HL-60 (cell line): ENCODE results near the gene PTPRN2.

Source experiments
- DNase-seq, 2 experiments: peaks; one replicate each; pipeline ENCODE4 v3.0.0-alpha.2; 2010 to 2020; ENCODE audit warnings: low read depth in 1 of 2, low spot score in 1 of 2
- H3K27ac ChIP-seq: fragments of 250-450 bp; sonication (Bioruptor Pico); replicated peaks from 2 replicates; pipeline ENCODE4 v1.5.1; 2020; ENCODE audit warnings: mild to moderate bottlenecking, moderate library complexity
- H3K27me3 ChIP-seq: fragments of 250-450 bp; sonication (Bioruptor Pico); 2 replicates; pipeline ENCODE4 v1.5.1; 2021; ENCODE audit warnings: mild to moderate bottlenecking, moderate library complexity; ENCODE audit not compliant: insufficient read depth, poor library complexity, severe bottlenecking
- H3K4me3 ChIP-seq: replicated peaks from 2 replicates; pipeline ENCODE4 v1.5.1; 2011; ENCODE audit warnings: mild to moderate bottlenecking, control low read depth, low read length; ENCODE audit not compliant: insufficient read depth
- GABPA ChIP-seq: IDR thresholded peaks from 2 replicates; pipeline ENCODE4 v1.6.1; 2012; ENCODE audit warnings: low read depth
- POLR2AphosphoS5 ChIP-seq: IDR thresholded peaks from 2 replicates; pipeline ENCODE4 v1.6.1; 2012; ENCODE audit warnings: low read depth
- SPI1 ChIP-seq: IDR thresholded peaks from 2 replicates; pipeline ENCODE4 v1.6.1; 2012; ENCODE audit warnings: low read depth, mild to moderate bottlenecking, borderline replicate concordance
- TF ChIP-seq, protein P1 (sequence below): IDR thresholded peaks from one replicate; pipeline ENCODE4 v1.5.1; 2011; ENCODE audit warnings: low read length, control low read depth, inconsistent platforms; ENCODE audit not compliant: insufficient read depth
- TF ChIP-seq, protein P2 (sequence below): IDR thresholded peaks from 2 replicates; pipeline ENCODE4 v1.6.1; 2012; ENCODE audit warnings: low read depth; ENCODE audit not compliant: insufficient replicate concordance

PTPRN2 gene

DNA sequence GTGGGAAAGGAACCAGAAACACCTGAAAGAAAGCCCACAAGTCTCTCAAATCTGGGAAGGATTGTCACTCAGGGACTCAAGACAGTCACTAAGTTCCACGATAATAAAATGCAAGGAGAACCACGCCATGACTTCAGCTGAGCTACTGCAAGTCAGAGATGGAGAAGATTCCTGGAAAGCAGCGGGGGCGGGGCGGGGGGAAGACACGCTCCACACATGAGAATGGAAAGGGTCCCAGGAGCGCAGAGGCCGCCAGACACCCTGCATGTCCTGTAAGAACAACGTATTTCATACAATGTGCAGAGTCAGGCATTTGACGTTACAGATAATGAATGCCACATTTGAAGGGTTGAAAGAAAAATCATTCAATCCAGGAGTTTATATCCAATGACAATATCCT is 448.1 kb downstream of the PTPRN2 start:
- no peak for DNase-seq

DNA sequence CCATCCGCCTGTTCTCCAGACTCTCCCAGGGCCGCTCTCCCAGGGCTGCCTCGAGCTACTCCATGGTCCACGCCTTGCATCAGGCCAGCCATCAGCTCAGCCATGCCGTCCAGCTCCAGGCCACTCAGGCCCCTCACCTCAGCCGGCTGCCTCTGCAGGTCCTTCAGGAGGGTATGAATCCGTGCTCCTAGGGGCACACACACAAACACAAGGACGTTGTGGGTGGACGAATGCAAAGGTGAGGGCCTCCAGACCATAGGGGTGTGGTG is 449.4 kb downstream of the PTPRN2 start:
- no peak overlapping the region for H3K27ac ChIP-seq
- DNase-seq, result no peak
- H3K4me3 ChIP-seq, result no peak overlapping the region
- H3K27me3 ChIP-seq, result no peaks in the 10 kb centered on the region
- TF ChIP-seq POLR2AphosphoS5, result no peak
- TF ChIP-seq, protein P1, sequence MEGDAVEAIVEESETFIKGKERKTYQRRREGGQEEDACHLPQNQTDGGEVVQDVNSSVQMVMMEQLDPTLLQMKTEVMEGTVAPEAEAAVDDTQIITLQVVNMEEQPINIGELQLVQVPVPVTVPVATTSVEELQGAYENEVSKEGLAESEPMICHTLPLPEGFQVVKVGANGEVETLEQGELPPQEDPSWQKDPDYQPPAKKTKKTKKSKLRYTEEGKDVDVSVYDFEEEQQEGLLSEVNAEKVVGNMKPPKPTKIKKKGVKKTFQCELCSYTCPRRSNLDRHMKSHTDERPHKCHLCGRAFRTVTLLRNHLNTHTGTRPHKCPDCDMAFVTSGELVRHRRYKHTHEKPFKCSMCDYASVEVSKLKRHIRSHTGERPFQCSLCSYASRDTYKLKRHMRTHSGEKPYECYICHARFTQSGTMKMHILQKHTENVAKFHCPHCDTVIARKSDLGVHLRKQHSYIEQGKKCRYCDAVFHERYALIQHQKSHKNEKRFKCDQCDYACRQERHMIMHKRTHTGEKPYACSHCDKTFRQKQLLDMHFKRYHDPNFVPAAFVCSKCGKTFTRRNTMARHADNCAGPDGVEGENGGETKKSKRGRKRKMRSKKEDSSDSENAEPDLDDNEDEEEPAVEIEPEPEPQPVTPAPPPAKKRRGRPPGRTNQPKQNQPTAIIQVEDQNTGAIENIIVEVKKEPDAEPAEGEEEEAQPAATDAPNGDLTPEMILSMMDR, result no peak
- TF ChIP-seq, protein P2, sequence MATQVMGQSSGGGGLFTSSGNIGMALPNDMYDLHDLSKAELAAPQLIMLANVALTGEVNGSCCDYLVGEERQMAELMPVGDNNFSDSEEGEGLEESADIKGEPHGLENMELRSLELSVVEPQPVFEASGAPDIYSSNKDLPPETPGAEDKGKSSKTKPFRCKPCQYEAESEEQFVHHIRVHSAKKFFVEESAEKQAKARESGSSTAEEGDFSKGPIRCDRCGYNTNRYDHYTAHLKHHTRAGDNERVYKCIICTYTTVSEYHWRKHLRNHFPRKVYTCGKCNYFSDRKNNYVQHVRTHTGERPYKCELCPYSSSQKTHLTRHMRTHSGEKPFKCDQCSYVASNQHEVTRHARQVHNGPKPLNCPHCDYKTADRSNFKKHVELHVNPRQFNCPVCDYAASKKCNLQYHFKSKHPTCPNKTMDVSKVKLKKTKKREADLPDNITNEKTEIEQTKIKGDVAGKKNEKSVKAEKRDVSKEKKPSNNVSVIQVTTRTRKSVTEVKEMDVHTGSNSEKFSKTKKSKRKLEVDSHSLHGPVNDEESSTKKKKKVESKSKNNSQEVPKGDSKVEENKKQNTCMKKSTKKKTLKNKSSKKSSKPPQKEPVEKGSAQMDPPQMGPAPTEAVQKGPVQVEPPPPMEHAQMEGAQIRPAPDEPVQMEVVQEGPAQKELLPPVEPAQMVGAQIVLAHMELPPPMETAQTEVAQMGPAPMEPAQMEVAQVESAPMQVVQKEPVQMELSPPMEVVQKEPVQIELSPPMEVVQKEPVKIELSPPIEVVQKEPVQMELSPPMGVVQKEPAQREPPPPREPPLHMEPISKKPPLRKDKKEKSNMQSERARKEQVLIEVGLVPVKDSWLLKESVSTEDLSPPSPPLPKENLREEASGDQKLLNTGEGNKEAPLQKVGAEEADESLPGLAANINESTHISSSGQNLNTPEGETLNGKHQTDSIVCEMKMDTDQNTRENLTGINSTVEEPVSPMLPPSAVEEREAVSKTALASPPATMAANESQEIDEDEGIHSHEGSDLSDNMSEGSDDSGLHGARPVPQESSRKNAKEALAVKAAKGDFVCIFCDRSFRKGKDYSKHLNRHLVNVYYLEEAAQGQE, result no peak
- no peak for TF ChIP-seq SPI1
- TF ChIP-seq GABPA, result no peak

More for the DNA sequence above, 448.1 kb downstream of the PTPRN2 start:
- TF ChIP-seq SPI1 (no peak), GABPA (no peak), POLR2AphosphoS5 (no peak)
- TF ChIP-seq, protein P2, result no peak
- TF ChIP-seq, protein P1, result no peak
- Histone ChIP-seq H3K4me3 (no peak overlapping the region), H3K27ac (no peak overlapping the region), H3K27me3 (no peaks in the 10 kb centered on the region)

DNA sequence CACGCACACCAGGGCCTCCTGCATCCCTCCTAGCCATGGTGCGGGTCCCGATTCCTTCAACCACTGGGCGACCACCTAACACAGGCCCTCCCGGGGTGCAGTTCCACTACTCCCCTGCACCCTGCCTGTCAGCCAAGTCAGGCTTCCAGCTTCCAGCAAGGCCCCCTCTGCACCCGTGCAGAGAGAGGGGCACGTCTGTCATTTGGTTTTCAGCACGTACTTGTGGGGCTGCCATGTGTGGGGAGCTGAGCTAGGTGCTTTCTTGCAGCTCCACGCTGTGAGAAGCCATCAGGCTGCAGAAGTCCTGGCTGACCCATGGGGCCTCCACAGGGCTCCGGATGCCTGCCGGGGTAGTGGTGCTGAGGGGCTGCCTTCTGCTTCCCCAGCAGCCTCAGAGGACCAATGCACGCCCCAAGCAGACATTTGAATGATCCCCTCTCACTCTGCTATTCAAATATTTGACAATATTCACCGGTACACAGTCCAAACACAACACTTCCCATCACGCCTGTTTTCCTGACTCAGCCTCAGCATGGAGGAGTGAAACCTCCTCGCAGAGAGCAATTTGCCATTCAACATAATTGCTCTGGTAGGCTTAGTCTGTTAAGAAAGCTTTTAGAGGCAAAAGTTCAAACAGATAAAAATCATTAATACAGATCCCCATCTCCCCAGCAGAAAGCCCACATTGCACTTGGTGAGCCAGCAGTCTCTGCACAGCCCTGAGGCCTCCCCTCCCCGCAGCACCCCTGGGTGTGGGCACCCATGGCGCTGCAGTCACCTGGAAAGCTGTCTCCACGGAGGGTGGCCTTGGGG is 449.9 kb downstream of the PTPRN2 start:
- no peak overlapping the region for H3K4me3 ChIP-seq
- no peak overlapping the region for H3K27ac ChIP-seq
- no peak for DNase-seq
- no peaks in the 10 kb centered on the region for H3K27me3 ChIP-seq
- no peak for TF ChIP-seq GABPA

DNA sequence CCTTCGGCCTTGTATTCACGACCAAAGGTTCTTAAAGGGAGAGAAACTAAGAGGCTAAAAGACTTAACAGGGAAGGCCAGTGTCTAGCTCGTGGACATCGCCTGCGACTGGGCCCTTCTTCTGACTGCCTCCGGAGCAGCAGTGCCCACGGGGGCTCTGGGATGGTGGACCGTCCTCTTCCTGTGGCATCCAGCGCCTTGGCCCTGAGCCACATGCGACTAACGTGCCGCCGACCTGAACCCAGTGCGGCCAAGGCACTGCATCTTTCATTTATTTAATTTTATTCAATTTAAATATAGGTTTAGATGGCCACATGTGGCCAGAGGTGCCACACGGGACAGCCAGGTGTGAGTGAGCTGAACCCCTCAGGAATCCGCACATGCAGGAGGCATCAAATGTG is 451.7 kb downstream of the PTPRN2 start:
- Histone ChIP-seq H3K27me3 (no peaks in the 10 kb centered on the region), H3K27ac (no peak overlapping the region), H3K4me3 (no peak overlapping the region)
- DNase-seq, result no peak
- TF ChIP-seq, protein P1, result no peak
- TF ChIP-seq, protein P2, result no peak
- no peak for TF ChIP-seq POLR2AphosphoS5
